IPS DF 19.7 (cell line): ENCODE results near the gene ATOX1.
"Not testable (repeated sequence)": the region's sequence is repeated elsewhere in the genome, so short reads cannot be mapped to it uniquely, and the experiment has no call there.

ENCODE experiments used
- DNase-seq: peaks from one replicate; pipeline ENCODE4 v3.0.0-alpha.2; 2013; ENCODE audit warnings: low read depth, low spot score

ATOX1 gene

GRCh38 chr5:151758430-151759241 lies at the start of gene ATOX1:
Gene ATOX1, minus strand, starts transcription at chr5:151758631. Its CDS starts 80 bp downstream, at chr5:151758551.
- no peak for DNase-seq

- DNase-seq = no peak
Observed at GRCh38 chr5:151805414-151806223, 47.2 kb upstream of the ATOX1 start.

GRCh38 chr5:151800532-151800931 lies 42.1 kb upstream of the ATOX1 start:
- DNase-seq = no peak

GRCh38 chr5:151799407-151799806 lies 41.0 kb upstream of the ATOX1 start:
- no peak for DNase-seq

GRCh38 chr5:151798674-151799073 lies 40.2 kb upstream of the ATOX1 start:
- DNase-seq = no peak

GRCh38 chr5:151795426-151795825 lies 37.0 kb upstream of the ATOX1 start:
- no peak for DNase-seq

- no peak for DNase-seq
Observed at GRCh38 chr5:151793358-151793757, 34.9 kb upstream of the ATOX1 start.

GRCh38 chr5:151787817-151788216 lies 29.4 kb upstream of the ATOX1 start:
- DNase-seq = no peak

- DNase-seq = no peak
Observed at GRCh38 chr5:151786468-151786867, 28.0 kb upstream of the ATOX1 start.

- DNase-seq = no peak
Observed at GRCh38 chr5:151784141-151784540, 25.7 kb upstream of the ATOX1 start.

- DNase-seq = not testable (repeated sequence)
Observed at GRCh38 chr5:151783664-151784063, 25.2 kb upstream of the ATOX1 start.

- DNase-seq = no peak
Observed at GRCh38 chr5:151781201-151781600, 22.8 kb upstream of the ATOX1 start.

- no peak for DNase-seq
Observed at GRCh38 chr5:151780348-151780747, 21.9 kb upstream of the ATOX1 start.

- no peak for DNase-seq
Observed at GRCh38 chr5:151779531-151780125, 21.2 kb upstream of the ATOX1 start.

- no peak for DNase-seq
Observed at GRCh38 chr5:151775025-151775606, 16.7 kb upstream of the ATOX1 start.

- DNase-seq = no peak
Observed at GRCh38 chr5:151773951-151774350, 15.5 kb upstream of the ATOX1 start.

GRCh38 chr5:151772846-151773561 lies 14.6 kb upstream of the ATOX1 start:
- DNase-seq = no peak

- no peak for DNase-seq
Observed at GRCh38 chr5:151772029-151772845, 13.8 kb upstream of the ATOX1 start.

GRCh38 chr5:151771259-151772028 lies 13.0 kb upstream of the ATOX1 start, which contains the start of gene G3BP1:
Gene G3BP1, plus strand, starts transcription at chr5:151771954. Its CDS starts 14,667 bp downstream, at chr5:151786621.
- peak; percentile 100 for DNase-seq
